DOHH2 (cell line): ENCODE measurements around the gene CZIB.

Experiments used
- H3F3A ChIP-seq: fragments of 200-600 bp; sonication (generic), shearing (Covaris generic); 2 replicates; pipeline ENCODE4 v1.6.0; 2016; ENCODE audit warnings: antibody characterized with exemption, mild to moderate bottlenecking; ENCODE audit not compliant: control insufficient read depth, insufficient read depth
- H3K27ac ChIP-seq: fragments of 200-600 bp; sonication (generic); 2 replicates; pipeline ENCODE4 v1.5.1; 2014; ENCODE audit warnings: low read depth, mild to moderate bottlenecking, low read length, moderate library complexity
- H3K27me3 ChIP-seq: fragments of 200-600 bp; sonication (generic); 2 replicates; pipeline ENCODE4 v1.6.1; 2014; ENCODE audit warnings: mild to moderate bottlenecking, low read length, mixed read lengths; ENCODE audit not compliant: control insufficient read depth
- H3K36me3 ChIP-seq: fragments of 200-600 bp; sonication (generic); 2 replicates; pipeline ENCODE4 v1.6.1; 2014; ENCODE audit warnings: mild to moderate bottlenecking, low read length, moderate library complexity, mixed read lengths; ENCODE audit not compliant: control insufficient read depth
- H3K4me1 ChIP-seq: fragments of 200-600 bp; sonication (generic); 2 replicates; pipeline ENCODE4 v1.6.1; 2014; ENCODE audit warnings: mild to moderate bottlenecking, low read length, mixed read lengths; ENCODE audit not compliant: control insufficient read depth
- H3K4me2 ChIP-seq: fragments of 200-600 bp; sonication (generic); 2 replicates; pipeline ENCODE4 v1.6.0; 2014; ENCODE audit warnings: mild to moderate bottlenecking, low read length, moderate library complexity
- H3K4me3 ChIP-seq: fragments of 200-600 bp; sonication (generic); 2 replicates; pipeline ENCODE4 v1.5.1; 2014; ENCODE audit warnings: mild to moderate bottlenecking, low read length, mixed read lengths
- H3K79me2 ChIP-seq: fragments of 200-600 bp; sonication (generic); 2 replicates; pipeline ENCODE4 v1.6.1; 2014; ENCODE audit warnings: mild to moderate bottlenecking, low read length, mixed read lengths; ENCODE audit not compliant: control insufficient read depth
- H3K9me2 ChIP-seq: fragments of 200-600 bp; sonication (generic); replicated peaks from 2 replicates; pipeline ENCODE4 v1.6.1; 2014; ENCODE audit warnings: mild to moderate bottlenecking, low read length, mixed read lengths; ENCODE audit not compliant: control insufficient read depth
- H3K9me3 ChIP-seq: fragments of 200-600 bp; sonication (generic); 2 replicates; pipeline ENCODE4 v1.6.1; 2014; ENCODE audit warnings: antibody characterized with exemption, low read length, mixed read lengths; ENCODE audit not compliant: control insufficient read depth, insufficient read depth
- H4K20me1 ChIP-seq: fragments of 200-600 bp; sonication (generic); 2 replicates; pipeline ENCODE4 v1.6.0; 2014; ENCODE audit warnings: low read depth, mild to moderate bottlenecking, antibody characterized with exemption, low read length, moderate library complexity; ENCODE audit not compliant: control insufficient read depth, insufficient read depth
- CTCF ChIP-seq: fragments of 200-600 bp; sonication (generic); IDR thresholded peaks from one replicate; pipeline ENCODE4 v1.5.1; 2014; ENCODE audit warnings: antibody characterized with exemption, mild to moderate bottlenecking, low read depth, low read length; ENCODE audit not compliant: poor library complexity, severe bottlenecking
- EZH2phosphoT487 ChIP-seq: fragments of 200-600 bp; sonication (generic); IDR thresholded peaks from 2 replicates; pipeline ENCODE4 v1.6.1; 2017; ENCODE audit warnings: borderline replicate concordance, mild to moderate bottlenecking, antibody characterized with exemption, low read length, moderate library complexity, mixed read lengths

CZIB gene

GRCh38 chr1:53189061-53189460 is 31.4 kb downstream of the CZIB start:
- Histone ChIP-seq H3K9me2 (no peaks in the 10 kb centered on the region), H3K9me3 (no peaks in the 10 kb centered on the region), H3K27me3 (peaks cover 13% of the 10 kb centered on the region), H3K36me3 (no peaks in the 10 kb centered on the region), H3K27ac (no peak overlapping the region), H3K79me2 (no peaks in the 10 kb centered on the region), H3K4me1 (peaks cover 4% of the 10 kb centered on the region; the same call in 1 of the 2 replicates), H3K4me2 (no peak overlapping the region), H3K4me3 (no peak overlapping the region), H4K20me1 (no peaks in the 10 kb centered on the region), H3F3A (no peaks in the 10 kb centered on the region; the same call in 1 of the 2 replicates)
- TF ChIP-seq EZH2phosphoT487, result no peak
- TF ChIP-seq CTCF, result no peak

GRCh38 chr1:53188099-53188498 is 32.3 kb downstream of the CZIB start:
- H3F3A ChIP-seq, result no peaks in the 10 kb centered on the region
- H3K4me1 ChIP-seq, result peaks cover 7% of the 10 kb centered on the region; the same call in 1 of the 2 replicates
- H3K9me2 ChIP-seq, result no peaks in the 10 kb centered on the region
- no peak overlapping the region for H3K4me3 ChIP-seq
- H3K79me2 ChIP-seq, result no peaks in the 10 kb centered on the region
- H3K36me3 ChIP-seq, result no peaks in the 10 kb centered on the region
- TF ChIP-seq CTCF (no peak), EZH2phosphoT487 (no peak)
- no peak overlapping the region for H3K27ac ChIP-seq
- no peaks in the 10 kb centered on the region for H3K9me3 ChIP-seq
- H3K27me3 ChIP-seq, result peaks cover 13% of the 10 kb centered on the region
- no peaks in the 10 kb centered on the region for H4K20me1 ChIP-seq
- H3K4me2 ChIP-seq, result no peak overlapping the region

GRCh38 chr1:53187401-53187800 is 33.0 kb downstream of the CZIB start:
- Histone ChIP-seq H4K20me1 (no peaks in the 10 kb centered on the region), H3K9me2 (no peaks in the 10 kb centered on the region), H3K4me2 (no peak overlapping the region), H3K4me1 (peaks cover 7% of the 10 kb centered on the region; the same call in 1 of the 2 replicates), H3K27me3 (peaks cover 15% of the 10 kb centered on the region), H3K27ac (no peak overlapping the region), H3K9me3 (no peaks in the 10 kb centered on the region), H3K4me3 (no peak overlapping the region), H3K36me3 (no peaks in the 10 kb centered on the region), H3F3A (no peaks in the 10 kb centered on the region), H3K79me2 (no peaks in the 10 kb centered on the region)
- TF ChIP-seq CTCF, result no peak
- TF ChIP-seq EZH2phosphoT487, result no peak
